ENCODE results near the gene ARMH4.

DNA sequence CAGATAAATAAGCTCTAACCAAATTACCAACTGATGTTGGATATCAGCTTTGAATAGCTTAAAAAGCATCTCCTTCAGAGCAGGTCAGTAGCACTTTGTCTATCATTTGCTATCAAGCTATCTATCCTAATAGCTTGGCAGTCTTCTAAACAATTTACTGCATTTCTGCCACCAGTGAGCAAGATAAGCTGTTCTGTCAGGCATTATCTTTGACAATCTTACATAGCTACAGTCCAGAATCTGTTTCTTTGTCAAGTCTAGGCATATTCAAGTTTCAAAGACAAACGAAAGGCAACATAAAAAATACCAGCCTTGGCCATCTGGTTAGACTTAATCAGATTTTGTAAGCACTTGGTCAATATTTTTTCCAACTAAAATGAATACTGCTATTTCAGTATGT is 5.6 kb downstream of the ARMH4 start:
- TF ChIP-seq EP300 (IDR thresholded peaks at IDR 0.05; ENCODE audit: low read depth) = no peak
- no peak for TF ChIP-seq POLR2AphosphoS5 (IDR thresholded peaks at IDR 0.05)
- TF ChIP-seq, protein P1, sequence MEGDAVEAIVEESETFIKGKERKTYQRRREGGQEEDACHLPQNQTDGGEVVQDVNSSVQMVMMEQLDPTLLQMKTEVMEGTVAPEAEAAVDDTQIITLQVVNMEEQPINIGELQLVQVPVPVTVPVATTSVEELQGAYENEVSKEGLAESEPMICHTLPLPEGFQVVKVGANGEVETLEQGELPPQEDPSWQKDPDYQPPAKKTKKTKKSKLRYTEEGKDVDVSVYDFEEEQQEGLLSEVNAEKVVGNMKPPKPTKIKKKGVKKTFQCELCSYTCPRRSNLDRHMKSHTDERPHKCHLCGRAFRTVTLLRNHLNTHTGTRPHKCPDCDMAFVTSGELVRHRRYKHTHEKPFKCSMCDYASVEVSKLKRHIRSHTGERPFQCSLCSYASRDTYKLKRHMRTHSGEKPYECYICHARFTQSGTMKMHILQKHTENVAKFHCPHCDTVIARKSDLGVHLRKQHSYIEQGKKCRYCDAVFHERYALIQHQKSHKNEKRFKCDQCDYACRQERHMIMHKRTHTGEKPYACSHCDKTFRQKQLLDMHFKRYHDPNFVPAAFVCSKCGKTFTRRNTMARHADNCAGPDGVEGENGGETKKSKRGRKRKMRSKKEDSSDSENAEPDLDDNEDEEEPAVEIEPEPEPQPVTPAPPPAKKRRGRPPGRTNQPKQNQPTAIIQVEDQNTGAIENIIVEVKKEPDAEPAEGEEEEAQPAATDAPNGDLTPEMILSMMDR (IDR thresholded peaks at IDR 0.05) = no peak

Measured in transverse colon (tissue), 4 donors.